Measurements from ENCODE around the gene LRRC28. TPM values are rescaled to one million over a fixed set of nuclear protein-coding genes. Genes with fewer than 3 reads are reported as not detected.
A peak's percentile ranks its signal among the peaks of the same experiment; 100 is the strongest.

LRRC28 gene
- total RNA-seq, 2 experiments from 2014 or later, result 14.0 to 16.1 TPM

GRCh38 chr15:99333413-99333812 lies 82.1 kb downstream of the LRRC28 start:
- H3K9me3 Mint-ChIP-seq, result no peaks in the 10 kb centered on the region
- H3K36me3 Mint-ChIP-seq (ENCODE audit: low read depth), result no peaks in the 10 kb centered on the region
- no peak overlapping the region for H3K27ac Mint-ChIP-seq
- intact Hi-C loops (cut with micrococcal nuclease), result no loop called here
- no peaks in the 10 kb centered on the region for H3K27me3 Mint-ChIP-seq
- peak; percentile 49 for ATAC-seq
- CTCF ChIA-PET, result interaction anchor here (0.8 to 1.8 kb wide), 4 partner anchors 10 to 49 kb away, joined by 3 to 6 read pairs (median 4); no protein-coding TSS in a partner anchor
- no peak overlapping the region for H3K4me3 Mint-ChIP-seq
- POLR2A ChIA-PET, result no interaction called here
- no peak for DNase-seq
- no peak for TF ChIP-seq CTCF (IDR thresholded peaks at IDR 0.05)
- no peaks in the 10 kb centered on the region for H3K4me1 Mint-ChIP-seq (ENCODE audit: low read depth)

- DNase-seq (no peak), ATAC-seq (no peak)
- CTCF ChIA-PET, result interaction anchor here (1.1 to 1.8 kb wide), 3 partner anchors 11 to 37 kb away, joined by 3 to 6 read pairs (median 3); no protein-coding TSS in a partner anchor
- Mint-ChIP-seq H3K9me3 (no peaks in the 10 kb centered on the region), H3K4me1 (ENCODE audit: low read depth) (no peaks in the 10 kb centered on the region), H3K36me3 (ENCODE audit: low read depth) (no peaks in the 10 kb centered on the region), H3K4me3 (no peak overlapping the region), H3K27me3 (no peaks in the 10 kb centered on the region), H3K27ac (no peak overlapping the region)
- intact Hi-C loops (cut with micrococcal nuclease), result no loop called here
- POLR2A ChIA-PET, result no interaction called here
- TF ChIP-seq CTCF (IDR thresholded peaks at IDR 0.05), result no peak
Observed at GRCh38 chr15:99333981-99334380, 82.7 kb downstream of the LRRC28 start.

- ChIA-PET CTCF (interaction anchor here (0.6 to 1.6 kb wide), 4 partner anchors 14 to 369 kb away, joined by 3 to 10 read pairs (median 4); no protein-coding TSS in a partner anchor), POLR2A (no interaction called here)
- no peaks in the 10 kb centered on the region for H3K4me1 Mint-ChIP-seq (ENCODE audit: low read depth)
- DNase-seq, result no peak
- H3K9me3 Mint-ChIP-seq, result no peaks in the 10 kb centered on the region
- H3K27ac Mint-ChIP-seq, result no peak overlapping the region
- no peaks in the 10 kb centered on the region for H3K36me3 Mint-ChIP-seq (ENCODE audit: low read depth)
- no peaks in the 10 kb centered on the region for H3K27me3 Mint-ChIP-seq
- no peak for TF ChIP-seq CTCF (IDR thresholded peaks at IDR 0.05)
- no peak for ATAC-seq
- intact Hi-C loops (cut with micrococcal nuclease), result no loop called here
- no peak overlapping the region for H3K4me3 Mint-ChIP-seq
Observed at GRCh38 chr15:99335508-99335907, 84.2 kb downstream of the LRRC28 start.

GRCh38 chr15:99336794-99337193 lies 85.5 kb downstream of the LRRC28 start:
- TF ChIP-seq CTCF (IDR thresholded peaks at IDR 0.05), result no peak
- CTCF ChIA-PET, result interaction anchor here (1.0 kb wide), 1 partner anchor 23 kb away, joined by 3 read pairs; no protein-coding TSS in a partner anchor
- intact Hi-C loops (cut with micrococcal nuclease), result no loop called here
- H3K4me1 Mint-ChIP-seq (ENCODE audit: low read depth), result no peaks in the 10 kb centered on the region
- H3K9me3 Mint-ChIP-seq, result no peaks in the 10 kb centered on the region
- H3K27me3 Mint-ChIP-seq, result no peaks in the 10 kb centered on the region
- no peak overlapping the region for H3K4me3 Mint-ChIP-seq
- POLR2A ChIA-PET, result no interaction called here
- H3K36me3 Mint-ChIP-seq (ENCODE audit: low read depth), result no peaks in the 10 kb centered on the region
- ATAC-seq, result no peak
- H3K27ac Mint-ChIP-seq, result no peak overlapping the region
- DNase-seq, result no peak

GRCh38 chr15:99340347-99340746 lies 89.1 kb downstream of the LRRC28 start:
- Mint-ChIP-seq H3K9me3 (no peaks in the 10 kb centered on the region), H3K27me3 (no peaks in the 10 kb centered on the region), H3K4me3 (no peak overlapping the region), H3K27ac (no peak overlapping the region), H3K4me1 (ENCODE audit: low read depth) (peaks cover 10% of the 10 kb centered on the region), H3K36me3 (ENCODE audit: low read depth) (no peaks in the 10 kb centered on the region)
- intact Hi-C loops (cut with micrococcal nuclease), result no loop called here
- no peak for DNase-seq
- CTCF ChIA-PET, result interaction anchor here (0.9 to 5.2 kb wide), 3 partner anchors 17 to 363 kb away, joined by 3 to 30 read pairs (median 3); no protein-coding TSS in a partner anchor
- no peak for ATAC-seq
- no peak for TF ChIP-seq CTCF (IDR thresholded peaks at IDR 0.05)
- POLR2A ChIA-PET, result no interaction called here

Data from activated CD8-positive, alpha-beta T cell treated with anti-CD3 and anti-CD28 coated beads for 36 hours (primary cell).